Left ventricle myocardium inferior (tissue), 1 donor: Measurements from ENCODE around the gene H6PD. TPM values are rescaled to one million over a fixed set of nuclear protein-coding genes. Genes with fewer than 3 reads are reported as not detected.

Source experiments
- DNase-seq: peaks from one replicate; pipeline ENCODE4 v3.0.0-alpha.2; 2020
- H3K27ac ChIP-seq: fragments of 200-600 bp; replicated peaks from 2 replicates; pipeline ENCODE4 v1.8.0; 2021
- H3K27me3 ChIP-seq: fragments of 200-600 bp; 2 replicates; pipeline ENCODE4 v1.8.0; 2021; ENCODE audit warnings: low read depth
- H3K36me3 ChIP-seq: fragments of 200-600 bp; 2 replicates; pipeline ENCODE4 v1.8.0; 2021
- H3K4me1 ChIP-seq: fragments of 200-600 bp; 2 replicates; pipeline ENCODE4 v1.8.0; 2021
- H3K4me3 ChIP-seq: fragments of 200-600 bp; 2 replicates; pipeline ENCODE4 v1.8.0; 2021; ENCODE audit warnings: mild to moderate bottlenecking, moderate library complexity
- H3K9me3 ChIP-seq: fragments of 200-600 bp; replicated peaks from 2 replicates; pipeline ENCODE4 v1.8.0; 2021
- CTCF ChIP-seq: fragments of 200-600 bp; IDR thresholded peaks from 2 replicates; pipeline ENCODE4 v1.8.0; 2021; ENCODE audit warnings: antibody characterized with exemption, mild to moderate bottlenecking, borderline replicate concordance
- intact Hi-C: fragments of 100-400 bp; cut with micrococcal nuclease; formaldehyde crosslinking; loops from one replicate; pipeline ENCODE4 v1.11.0; 2022
- total RNA-seq: library from RNA; stranded (reverse); fragmentation: NEBNext Ultra II Directional; extraction: Animal tissue kit (Norgen Biotek cat#: 25700); gene quantifications from one replicate; pipeline ENCODE4 v1.2.1, GENCODE V29; 2021
- donor health status: DM: no; HTN: yes; CAD: no; lungs with severe emphysema.

H6PD gene
- total RNA-seq, 1 donor from 2014 or later, result 21.9 TPM

DNA sequence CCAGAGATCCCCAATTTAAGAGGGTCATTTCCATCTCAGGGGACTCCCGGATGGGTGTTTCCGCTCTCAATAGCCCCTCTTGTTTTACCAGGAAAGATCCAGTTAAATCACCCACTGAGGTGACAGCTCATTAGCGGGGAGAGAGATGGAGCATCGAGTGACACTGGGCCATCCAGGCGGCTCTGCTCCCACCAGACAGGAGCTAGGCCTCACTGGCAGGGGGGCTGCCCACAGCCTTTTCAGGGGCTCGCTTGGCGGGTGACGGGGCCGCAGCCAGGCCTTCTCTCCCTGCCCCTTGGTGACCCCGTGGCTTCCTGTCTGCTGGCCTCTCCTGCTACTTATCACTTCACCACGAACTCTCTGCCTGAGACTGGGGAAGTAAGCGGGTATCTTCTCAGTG is 31.4 kb downstream of the H6PD start:
- intact Hi-C loops, result no loop called here
- Histone ChIP-seq H3K36me3 (peaks cover 47% of the 10 kb centered on the region), H3K9me3 (no peaks in the 10 kb centered on the region), H3K4me3 (no peak overlapping the region), H3K4me1 (peaks cover 29% of the 10 kb centered on the region), H3K27me3 (no peaks in the 10 kb centered on the region), H3K27ac (no peak overlapping the region)
- TF ChIP-seq CTCF, result no peak
- no peak for DNase-seq

GRCh38 chr1:9267352-9267686 is 32.7 kb downstream of the H6PD start:
- peaks cover 42% of the 10 kb centered on the region for H3K36me3 ChIP-seq
- no peak for DNase-seq
- peaks cover 30% of the 10 kb centered on the region for H3K4me1 ChIP-seq
- H3K27ac ChIP-seq, result no peak overlapping the region
- no peaks in the 10 kb centered on the region for H3K27me3 ChIP-seq
- no peak overlapping the region for H3K4me3 ChIP-seq
- peak; percentile 4 for TF ChIP-seq CTCF
- intact Hi-C loops, result no loop called here
- H3K9me3 ChIP-seq, result no peaks in the 10 kb centered on the region

GRCh38 chr1:9267827-9268581 is 33.4 kb downstream of the H6PD start:
- intact Hi-C loops, result no loop called here
- Histone ChIP-seq H3K9me3 (no peaks in the 10 kb centered on the region), H3K27ac (no peak overlapping the region), H3K27me3 (no peaks in the 10 kb centered on the region), H3K36me3 (peaks cover 35% of the 10 kb centered on the region), H3K4me3 (no peak overlapping the region), H3K4me1 (peaks cover 30% of the 10 kb centered on the region)
- no peak for TF ChIP-seq CTCF
- no peak for DNase-seq

GRCh38 chr1:9269078-9269501 is 34.5 kb downstream of the H6PD start:
- intact Hi-C loops, result no loop called here
- TF ChIP-seq CTCF, result no peak
- Histone ChIP-seq H3K27ac (no peak overlapping the region), H3K27me3 (no peaks in the 10 kb centered on the region), H3K4me3 (no peak overlapping the region), H3K36me3 (peaks cover 24% of the 10 kb centered on the region), H3K4me1 (peaks cover 30% of the 10 kb centered on the region), H3K9me3 (no peaks in the 10 kb centered on the region)
- no peak for DNase-seq

GRCh38 chr1:9269721-9270120 is 35.1 kb downstream of the H6PD start:
- no peak for TF ChIP-seq CTCF
- no peak for DNase-seq
- no peaks in the 10 kb centered on the region for H3K27me3 ChIP-seq
- H3K27ac ChIP-seq, result no peak overlapping the region
- H3K9me3 ChIP-seq, result no peaks in the 10 kb centered on the region
- H3K4me1 ChIP-seq, result peaks cover 30% of the 10 kb centered on the region
- no peak overlapping the region for H3K4me3 ChIP-seq
- peaks cover 18% of the 10 kb centered on the region for H3K36me3 ChIP-seq
- intact Hi-C loops, result no loop called here
